ENCODE measurements around the gene RASGRF1. TPM values are rescaled to one million over a fixed set of nuclear protein-coding genes. Genes with fewer than 3 reads are reported as not detected.

The RASGRF1 gene
- total RNA-seq, 2 experiments from 2014 or later, result 0.02 TPM; not detected in 1

GRCh38 chr15:78993931-78994530 lies 96.5 kb downstream of the RASGRF1 start:
- ChIA-PET CTCF (no interaction called here), POLR2A (no interaction called here)

- ChIA-PET CTCF (no interaction called here), POLR2A (no interaction called here)
These were observed 97.2 kb downstream of the RASGRF1 start for GRCh38 chr15:78993257-78993930.

- CTCF ChIA-PET, result interaction anchor here (0.6 kb wide), 1 partner anchor 72 kb away, joined by 3 read pairs; no protein-coding TSS in a partner anchor
These were observed 97.9 kb downstream of the RASGRF1 start for GRCh38 chr15:78992416-78993256.

GRCh38 chr15:78991879-78992278 lies 98.7 kb downstream of the RASGRF1 start:
- CTCF ChIA-PET, result interaction anchor here (0.6 kb wide), 1 partner anchor 71 kb away, joined by 3 read pairs; no protein-coding TSS in a partner anchor
- POLR2A ChIA-PET, result no interaction called here

More at GRCh38 chr15:78992416-78993256, 97.9 kb downstream of the RASGRF1 start:
- POLR2A ChIA-PET, result no interaction called here

DNA sequence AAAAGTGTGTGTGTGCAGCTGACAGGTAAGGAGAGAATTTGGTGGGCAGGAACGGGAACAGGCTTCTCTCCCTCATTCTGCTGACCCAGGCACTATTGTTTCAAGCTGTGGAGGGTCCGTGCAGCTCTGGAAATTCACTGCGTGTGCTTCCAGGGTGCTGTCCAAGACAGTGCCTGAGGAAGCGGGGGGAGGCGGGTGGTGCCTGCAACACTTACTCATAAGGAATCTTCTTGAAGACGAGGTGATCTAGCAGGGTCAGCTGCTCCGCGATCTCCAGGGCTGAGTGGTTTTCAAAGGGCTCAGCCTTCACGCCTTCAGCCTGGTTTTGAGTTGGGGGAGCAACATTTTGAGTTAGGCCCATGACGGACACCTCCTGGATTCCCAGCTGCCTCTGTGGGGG lies 99.1 kb downstream of the RASGRF1 start:
- POLR2A ChIA-PET, result no interaction called here
- CTCF ChIA-PET, result no interaction called here

DNA sequence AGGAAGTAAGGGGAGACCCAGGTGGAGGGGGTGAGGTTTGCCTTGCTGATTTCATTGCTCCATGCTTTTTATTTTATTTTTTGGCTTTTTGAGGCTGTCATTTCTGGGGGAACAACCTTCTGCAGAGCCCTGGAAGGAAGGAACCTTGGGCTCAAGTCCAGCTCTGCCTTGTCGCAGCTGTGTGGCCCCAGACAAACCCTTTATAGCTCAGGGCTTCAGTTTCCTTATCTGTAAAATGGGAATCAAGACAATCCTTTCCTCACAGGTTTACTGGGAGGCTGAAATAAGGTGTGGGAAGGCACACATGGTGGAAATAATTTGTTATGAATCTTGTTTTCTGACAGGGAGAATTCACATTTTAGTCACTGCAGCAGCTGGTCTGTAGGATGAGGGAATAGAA lies 100.3 kb downstream of the RASGRF1 start:
- POLR2A ChIA-PET, result no interaction called here
- CTCF ChIA-PET, result interaction anchor here (1.7 kb wide), 1 partner anchor 14 kb away, joined by 3 read pairs; no protein-coding TSS in a partner anchor

DNA sequence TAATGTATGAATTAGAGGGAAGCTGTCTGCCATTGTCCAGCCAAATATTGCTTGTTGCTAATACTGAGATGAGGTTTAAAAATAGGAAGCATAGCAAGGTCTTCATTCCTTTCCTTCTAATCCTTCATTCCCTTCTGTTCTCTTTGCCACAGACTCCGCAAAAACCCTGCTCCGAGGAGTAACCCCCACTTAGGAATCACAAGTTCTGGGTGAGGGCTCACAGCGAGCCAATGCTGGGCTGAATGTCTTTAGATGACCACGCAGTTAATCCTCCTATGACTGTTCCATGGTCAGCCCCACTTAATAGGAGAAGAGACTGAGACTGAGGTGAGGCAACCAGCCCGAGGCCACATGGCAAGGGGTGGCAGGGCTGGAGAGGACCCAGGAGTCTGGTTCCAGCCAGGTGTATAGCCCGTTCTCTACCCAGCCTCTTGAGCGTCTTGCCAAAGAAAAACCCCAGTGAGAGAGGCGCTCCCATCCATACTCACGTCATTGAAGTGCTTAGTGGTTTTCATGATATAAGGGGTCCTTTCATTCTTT lies 100.8 kb downstream of the RASGRF1 start:
- ChIA-PET POLR2A (no interaction called here), CTCF (interaction anchor here (1.4 to 1.7 kb wide), 2 partner anchors 10 to 14 kb away, joined by 3 to 4 read pairs; no protein-coding TSS in a partner anchor)

DNA sequence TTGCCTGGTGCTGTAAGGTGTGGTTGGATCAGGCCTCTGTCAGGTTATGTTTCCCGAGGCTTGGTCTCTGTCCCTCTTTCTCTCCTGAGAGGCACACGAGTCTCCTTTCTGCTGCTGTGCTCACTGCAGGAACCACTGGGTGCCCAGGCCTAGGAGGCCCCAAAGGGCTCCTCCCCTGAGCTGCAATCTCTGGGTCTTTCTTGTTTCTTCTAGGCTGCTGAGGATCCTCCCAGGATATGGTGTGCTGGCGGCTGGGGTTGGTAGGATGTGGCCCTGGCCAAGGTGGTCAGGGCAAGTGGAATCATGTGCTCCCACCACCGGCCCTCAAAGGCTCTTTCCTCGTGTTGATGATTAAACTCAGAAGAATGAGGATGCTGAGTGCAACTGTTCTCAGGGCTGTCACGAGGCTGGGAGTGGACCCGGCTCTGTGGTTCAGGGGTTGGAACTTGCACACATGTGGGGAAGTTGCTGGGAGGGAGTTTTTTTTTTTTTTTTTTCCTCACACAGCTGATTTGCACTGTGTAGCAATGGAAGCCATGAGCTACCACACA lies 102.1 kb downstream of the RASGRF1 start:
- ChIA-PET POLR2A (no interaction called here), CTCF (interaction anchor here (1.4 kb wide), 1 partner anchor 9 kb away, joined by 4 read pairs; no protein-coding TSS in a partner anchor)

DNA sequence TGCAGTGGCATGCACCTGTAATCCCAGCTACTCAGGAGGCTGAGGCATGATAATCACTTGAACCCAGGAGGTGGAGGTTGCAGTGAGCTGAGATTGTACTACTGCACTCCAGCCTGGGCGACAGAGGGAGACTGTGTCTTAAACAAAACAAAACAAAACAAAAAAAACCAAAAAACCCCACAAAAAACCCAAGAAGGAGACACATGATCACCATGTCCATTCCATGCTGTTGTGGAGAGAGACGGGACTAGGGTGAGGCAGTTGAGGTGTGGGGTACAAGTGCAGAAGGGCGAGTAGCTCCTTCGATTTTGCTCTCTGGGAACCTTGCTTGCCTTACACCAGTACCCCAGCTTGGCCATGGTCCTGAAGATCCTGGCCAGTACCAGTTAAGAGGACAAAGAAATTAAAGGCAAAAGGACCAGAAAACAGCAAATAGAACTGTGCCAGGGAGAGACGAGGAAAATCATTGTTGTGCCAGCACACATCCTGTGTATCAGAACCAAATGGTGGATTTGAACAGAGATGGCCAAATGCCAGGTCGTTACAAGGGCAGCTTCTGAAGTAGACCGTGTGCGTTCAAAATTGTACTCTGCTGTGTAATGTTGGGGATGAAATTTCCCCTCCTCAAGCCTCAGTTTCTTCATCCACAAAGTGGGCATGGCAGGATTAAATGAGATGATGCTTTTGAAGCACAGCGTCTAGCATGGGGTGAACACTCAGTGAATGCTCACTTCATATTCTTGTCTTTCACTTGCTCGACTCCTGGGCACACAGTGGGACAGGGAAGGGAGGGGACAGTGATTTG lies 102.8 kb downstream of the RASGRF1 start:
- ChIA-PET POLR2A (no interaction called here), CTCF (no interaction called here)

DNA sequence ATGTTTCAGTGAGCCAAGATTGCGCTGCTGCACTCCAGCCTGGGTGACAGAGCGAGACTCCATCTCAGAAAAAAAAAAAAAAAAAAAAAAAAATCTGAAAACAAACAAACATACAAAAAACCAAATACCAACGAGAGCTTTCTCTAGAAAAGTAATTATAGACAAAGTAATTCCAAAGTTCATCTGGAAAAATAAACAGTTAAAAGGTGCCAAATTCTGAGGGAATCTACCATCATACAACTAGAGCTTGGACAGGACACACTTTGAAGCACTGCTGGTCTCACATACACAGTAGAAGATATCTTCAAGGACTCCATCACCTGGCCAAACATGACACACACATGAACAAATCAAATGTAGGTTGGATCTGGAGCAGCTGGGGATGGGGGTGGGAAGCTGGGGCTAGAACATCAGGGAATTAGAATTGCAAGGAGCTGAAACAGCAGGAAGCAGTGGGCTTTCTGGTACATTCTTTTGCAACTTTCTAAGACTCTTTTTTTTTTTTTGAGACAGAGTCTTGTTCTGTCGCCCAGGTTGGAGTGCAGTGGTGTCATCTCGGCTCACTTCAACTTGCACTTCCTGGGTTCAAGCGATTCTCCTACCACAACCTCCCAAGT lies 104.6 kb downstream of the RASGRF1 start:
- ChIA-PET CTCF (interaction anchor here (0.7 kb wide), 1 partner anchor 168 kb away, joined by 4 read pairs; no protein-coding TSS in a partner anchor), POLR2A (no interaction called here)

- ChIA-PET POLR2A (no interaction called here), CTCF (interaction anchor here (1.2 kb wide), 1 partner anchor 201 kb away, joined by 4 read pairs; no protein-coding TSS in a partner anchor)
These were observed 106.5 kb downstream of the RASGRF1 start for GRCh38 chr15:78984041-78984440.

DNA sequence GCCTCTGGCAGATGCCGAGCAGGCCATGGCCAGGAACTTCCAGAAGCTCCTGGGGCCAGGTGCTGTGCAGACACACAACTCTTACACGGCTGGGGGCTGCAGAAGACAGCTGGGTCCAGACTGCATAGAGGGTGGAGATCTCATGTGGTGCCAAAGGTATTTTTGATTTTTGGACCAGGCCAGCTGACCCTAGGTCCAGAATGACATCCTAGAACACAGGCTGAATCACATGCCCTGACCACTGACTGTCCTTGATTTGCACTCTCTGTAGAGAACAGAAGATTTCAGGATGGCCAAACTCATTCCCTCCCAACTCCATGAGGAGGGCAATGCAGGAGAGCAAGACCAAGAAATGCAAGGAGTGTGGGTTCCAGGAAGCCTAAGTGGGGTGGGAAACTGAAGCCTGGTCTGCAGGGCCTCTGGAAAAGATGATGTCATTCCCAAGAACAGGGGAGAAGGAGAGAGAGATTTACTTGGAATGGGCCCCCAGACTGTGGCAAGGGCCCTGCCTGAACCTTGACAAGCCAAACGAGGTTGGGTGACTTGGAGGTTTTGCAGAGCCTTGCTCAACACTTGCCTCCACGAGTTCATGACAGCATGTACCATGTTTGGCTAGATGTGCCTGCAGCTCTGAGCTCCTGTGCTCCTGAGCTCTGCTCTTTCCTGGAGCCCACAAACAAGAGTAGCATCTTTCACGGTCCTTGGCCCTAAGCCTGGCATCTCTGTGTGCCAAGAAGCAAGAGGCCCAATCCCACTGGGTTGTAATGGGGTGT lies 107.2 kb downstream of the RASGRF1 start:
- POLR2A ChIA-PET, result no interaction called here
- CTCF ChIA-PET, result no interaction called here

DNA sequence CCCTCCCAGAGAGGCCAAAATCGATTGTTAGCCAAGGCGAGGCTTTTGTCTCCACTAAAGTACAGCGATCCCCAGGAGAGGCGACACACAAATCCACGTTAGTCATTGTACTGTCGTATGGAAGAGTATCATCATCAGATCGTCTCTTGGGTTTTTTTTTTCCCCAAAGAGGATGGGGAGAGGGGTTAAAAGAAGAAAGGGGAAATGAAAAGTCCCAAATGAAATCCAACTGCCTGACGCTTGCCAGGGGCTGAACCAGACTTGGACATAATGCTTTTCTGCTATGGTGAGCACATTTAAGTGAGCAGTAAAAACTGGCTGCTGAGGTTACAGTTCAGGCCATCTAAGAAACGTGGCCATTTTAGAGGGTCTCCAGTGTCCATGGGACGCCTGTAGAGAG lies 107.8 kb downstream of the RASGRF1 start:
- CTCF ChIA-PET, result no interaction called here

DNA sequence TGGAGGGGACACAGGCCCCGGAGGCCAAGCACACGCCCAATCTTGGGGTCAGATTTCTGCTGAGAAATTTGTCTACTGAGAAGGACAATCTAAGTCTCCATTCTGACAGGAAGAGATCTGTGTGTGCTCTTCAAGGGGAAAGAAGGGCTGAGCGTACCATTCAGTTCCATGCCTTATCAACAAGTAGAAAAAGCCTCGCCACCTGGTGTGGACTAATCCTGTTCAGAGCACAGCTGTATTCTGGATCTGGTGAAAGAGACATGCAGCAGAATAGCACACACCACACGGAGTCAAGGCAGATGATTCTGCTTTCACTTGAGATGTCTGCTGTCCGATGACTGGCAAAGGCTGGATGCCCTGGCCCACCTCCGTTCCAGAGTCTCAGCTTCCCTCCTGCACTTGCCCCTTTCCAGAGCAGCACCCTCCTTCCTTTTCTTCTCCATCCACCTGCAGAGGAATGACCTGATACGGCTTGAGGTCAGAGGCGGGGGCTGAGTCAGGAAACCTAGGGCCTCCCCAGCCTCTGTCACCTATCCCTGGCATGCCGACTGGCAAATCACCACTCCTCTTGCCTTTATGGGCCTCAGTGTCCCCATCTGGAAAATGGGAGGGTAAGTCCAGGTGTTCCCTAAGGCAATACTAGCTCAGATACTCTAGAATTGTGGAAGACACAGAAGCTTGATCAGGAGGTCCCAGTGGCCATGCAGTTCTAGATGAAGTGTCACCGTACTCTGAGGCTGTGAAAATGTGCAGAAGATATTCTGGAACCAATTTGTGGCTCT lies 108.9 kb downstream of the RASGRF1 start:
- CTCF ChIA-PET, result interaction anchor here (0.6 kb wide), 1 partner anchor 91 kb away, joined by 3 read pairs; no protein-coding TSS in a partner anchor
- POLR2A ChIA-PET, result no interaction called here

More for the DNA sequence above, 107.8 kb downstream of the RASGRF1 start:
- POLR2A ChIA-PET, result no interaction called here

- ChIA-PET CTCF (interaction anchor here (0.8 to 0.9 kb wide), 2 partner anchors 9 to 19 kb away, joined by 4 to 5 read pairs; no protein-coding TSS in a partner anchor), POLR2A (no interaction called here)
These were observed 110.9 kb downstream of the RASGRF1 start for GRCh38 chr15:78979456-78980320.

All from activated CD8-positive, alpha-beta memory T cell treated with anti-CD3 and anti-CD28 coated beads for 36 hours (primary cell).